Stimulated activated CD4-positive, alpha-beta T cell treated with anti-CD3 and anti-CD28 coated beads, Interleukin-15, amount 100 ng/mL, for 1 hour (primary cell): ENCODE results near the gene RNF19B.

Source experiments
- DNase-seq, 2 donors: peaks; one replicate each; pipeline ENCODE4 v3.0.0-alpha.2; 2020; ENCODE audit warnings: low read depth in 1 of 2, low spot score in 1 of 2

RNF19B gene

DNA sequence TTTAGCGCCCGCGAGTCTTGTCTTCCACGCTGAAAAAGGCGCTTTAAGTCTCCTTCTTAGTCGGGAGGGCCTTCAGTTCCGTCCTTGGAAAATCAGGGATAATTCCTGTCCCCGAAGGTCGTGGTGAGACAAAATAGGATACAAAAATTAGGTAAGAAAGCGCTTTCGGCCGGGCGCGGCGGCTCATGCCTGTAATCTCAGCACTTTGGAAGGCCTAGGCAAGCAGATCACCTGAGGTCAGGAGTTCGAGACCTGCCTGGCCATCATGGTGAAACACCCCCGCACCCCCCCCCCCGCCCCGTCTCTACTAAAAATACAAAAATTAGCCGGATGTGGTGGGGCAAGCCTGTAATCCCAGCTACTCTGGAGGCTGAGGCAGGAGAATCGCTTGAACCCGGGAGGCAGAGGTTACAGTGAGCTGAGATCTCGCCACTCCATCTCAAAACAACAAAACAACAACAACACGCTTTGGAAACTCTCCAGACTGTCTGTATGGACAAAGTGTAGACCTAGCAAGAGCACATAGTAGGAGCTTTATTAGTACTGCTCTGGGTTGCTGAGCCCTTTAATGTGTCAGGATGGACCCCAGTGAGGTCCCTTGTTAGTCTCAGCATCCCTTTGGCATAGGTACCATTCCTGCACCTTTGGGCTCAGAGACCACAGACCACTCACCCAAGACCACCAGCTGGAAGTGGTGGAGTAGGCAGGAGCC lies 62.6 kb downstream of the RNF19B start:
- DNase-seq, result no peak

DNA sequence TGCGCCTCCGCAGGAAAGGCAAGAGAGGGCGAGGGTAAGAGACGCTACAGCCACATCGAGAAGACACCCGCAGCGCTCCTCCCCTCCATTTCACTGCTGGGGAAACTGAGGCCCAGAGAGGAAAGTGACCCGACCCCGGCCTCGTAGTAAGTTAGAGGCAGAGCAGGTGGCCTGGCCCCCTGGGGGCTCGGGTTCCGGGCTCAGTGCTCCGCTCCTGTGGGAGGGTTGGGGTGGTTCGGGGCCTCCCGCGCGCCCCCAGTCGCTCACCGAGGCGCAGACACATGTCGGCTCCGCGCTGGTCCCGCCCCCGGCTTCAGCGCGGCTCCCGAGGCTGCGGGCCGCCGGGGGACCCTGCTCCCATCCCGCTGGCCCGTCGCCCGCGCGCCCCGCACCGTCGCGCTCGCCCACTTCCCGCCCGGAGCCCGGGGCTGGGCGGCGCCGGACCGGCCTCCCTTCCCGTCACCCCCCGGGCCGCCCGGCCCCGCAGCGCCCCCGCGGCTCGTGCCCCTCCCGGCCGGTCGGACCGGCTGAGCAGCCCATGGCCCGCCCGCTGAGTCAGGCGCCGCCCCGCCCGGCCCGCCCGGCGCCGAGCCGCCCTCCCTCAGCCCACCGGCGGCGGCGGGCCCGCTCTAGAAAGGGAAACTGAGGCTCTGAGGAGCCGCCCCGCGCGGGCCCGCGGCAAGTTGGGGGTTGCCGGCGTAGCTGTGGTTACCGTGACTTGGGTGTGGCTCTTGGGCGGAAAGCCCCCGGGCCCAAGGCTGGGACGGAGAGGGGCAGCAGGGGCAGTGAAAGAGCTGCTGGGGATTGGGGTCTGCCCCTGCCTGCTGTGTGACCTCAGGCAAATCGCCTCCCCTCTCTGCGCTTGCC lies 63.4 kb downstream of the RNF19B start, which contains the start of gene TMEM54:
Gene TMEM54 (minus strand): TSS at position 434 of the 867 bp plus-strand sequence. CDS start 151 bp downstream, at position 283.
- DNase-seq, result no peak

DNA sequence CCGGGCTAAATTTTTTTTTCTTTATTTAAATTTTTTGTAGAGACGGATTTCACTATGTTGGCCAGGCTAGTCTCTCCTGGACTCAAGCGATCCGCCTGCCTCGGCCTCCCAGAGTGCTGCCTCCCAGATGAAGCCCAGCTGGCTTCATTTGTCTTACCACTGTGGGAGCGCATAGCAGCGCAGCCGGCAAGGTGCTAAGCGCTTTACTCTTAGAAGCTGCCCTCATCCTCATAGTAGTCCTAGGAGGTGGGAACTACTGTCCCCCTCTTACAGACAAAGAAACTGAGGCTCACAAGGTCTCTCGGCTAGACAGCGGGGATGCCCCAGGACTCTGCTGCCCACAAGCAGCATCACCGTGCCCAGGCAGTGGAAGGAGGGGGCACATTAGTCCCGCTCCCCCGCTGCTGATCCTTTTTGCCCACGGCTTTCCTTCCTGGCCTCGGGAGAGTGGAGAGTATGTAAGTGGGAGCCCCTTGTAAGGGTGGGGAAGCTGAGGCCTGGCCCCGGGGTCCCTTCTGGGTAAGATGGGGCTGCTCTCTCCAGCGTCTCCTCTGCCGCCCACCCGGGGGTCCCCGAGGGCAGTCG lies 64.1 kb downstream of the RNF19B start:
- no peak for DNase-seq

DNA sequence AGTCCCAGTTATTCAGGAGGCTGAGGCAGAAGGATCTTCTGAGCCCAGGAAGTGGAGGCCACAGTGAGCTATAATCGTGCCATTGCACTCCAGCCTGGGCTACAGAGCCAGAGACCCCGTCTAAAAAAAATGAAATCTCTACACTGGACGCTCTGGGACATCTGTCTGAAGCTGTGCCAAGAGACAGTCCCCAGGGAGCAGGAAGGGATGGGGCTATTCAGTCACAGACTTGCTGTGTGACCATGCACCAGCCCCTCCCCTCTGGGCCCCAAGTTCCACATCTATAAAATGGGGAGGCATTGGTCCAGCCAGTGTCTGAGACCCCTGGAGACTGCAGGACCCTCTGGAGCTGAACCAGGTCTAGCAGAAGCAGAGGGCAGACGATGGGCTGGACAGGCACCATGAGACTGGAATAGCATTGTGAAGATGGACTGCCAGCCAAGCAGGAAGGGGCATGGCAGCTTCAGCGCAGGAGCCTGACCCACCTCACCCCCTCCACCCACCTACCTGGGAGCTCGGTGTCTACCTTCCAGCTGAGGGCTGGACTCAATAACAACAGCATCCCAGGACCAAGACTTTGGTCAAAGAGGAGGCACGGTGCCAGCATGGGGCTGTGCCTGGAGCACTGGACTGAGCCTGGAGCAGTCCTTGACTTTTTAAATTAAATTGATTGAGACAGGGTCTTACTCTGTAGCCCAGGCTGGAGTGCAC lies 64.9 kb downstream of the RNF19B start:
- no peak for DNase-seq

DNA sequence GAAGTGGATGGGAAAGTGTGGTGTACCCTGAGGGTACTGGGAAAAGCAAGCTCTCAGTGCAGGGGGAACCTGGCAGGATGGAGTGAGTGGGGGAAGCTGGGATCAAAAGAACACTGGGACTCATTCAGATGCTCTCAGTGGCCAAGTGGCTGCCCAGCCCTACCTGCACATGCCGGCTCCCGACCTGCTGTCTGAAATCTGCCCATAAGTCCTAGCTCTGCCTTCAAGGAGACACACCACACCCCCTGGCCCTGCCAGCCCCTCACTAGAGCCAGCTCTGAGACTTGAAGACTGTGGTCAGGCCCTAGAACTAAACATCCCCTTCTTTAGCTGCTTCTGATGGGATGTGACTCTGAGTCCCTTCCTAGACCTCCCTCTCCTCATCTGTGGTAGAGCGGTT lies 65.7 kb downstream of the RNF19B start:
- DNase-seq, result no peak

GRCh38 chr1:32898056-32898455 lies 66.6 kb downstream of the RNF19B start:
- DNase-seq, result no peak

DNA sequence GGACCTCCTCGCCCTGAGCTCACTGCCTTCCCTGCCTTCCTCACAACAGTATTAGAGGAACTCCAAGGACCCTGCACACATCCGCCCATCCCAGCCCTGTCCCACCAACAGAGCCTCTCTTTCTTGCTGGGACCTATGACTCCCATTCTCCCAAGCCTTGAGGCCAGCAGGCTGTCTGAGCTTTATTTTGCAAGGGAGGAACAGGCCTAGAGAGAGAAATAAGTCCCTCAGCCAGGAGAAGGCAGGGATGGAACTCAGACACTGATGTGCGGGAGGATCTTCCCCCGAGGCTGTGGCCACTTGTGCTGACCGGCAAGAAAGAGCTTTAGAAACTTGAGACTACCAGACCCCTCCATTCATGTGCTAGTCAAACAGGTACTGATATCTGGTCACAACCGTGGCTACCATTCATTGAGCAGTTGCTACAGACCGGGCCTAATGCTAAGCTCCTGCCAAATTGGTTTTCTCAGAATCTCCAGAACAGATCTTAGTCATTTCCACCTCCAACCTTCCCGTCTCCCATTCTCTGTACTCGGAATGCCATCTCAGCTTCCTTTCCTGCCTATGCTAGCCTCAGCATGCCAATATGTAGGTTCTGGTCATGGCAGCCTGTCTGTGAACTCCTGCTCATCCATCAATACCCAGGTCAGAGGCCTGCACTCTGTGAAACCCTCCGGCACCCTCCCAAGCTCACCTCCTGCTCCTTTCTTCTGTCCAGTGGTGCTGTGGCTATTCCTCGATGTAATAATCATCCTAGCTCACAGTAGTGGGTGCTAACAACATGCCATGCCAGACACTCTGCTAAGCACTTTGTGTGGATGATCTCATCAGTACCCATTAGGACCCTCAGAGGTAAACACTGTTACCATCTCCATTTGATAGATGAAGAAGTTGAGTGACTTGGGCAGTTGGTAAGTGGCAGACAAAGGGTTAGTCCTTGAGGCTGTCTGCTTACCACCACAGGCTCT lies 67.2 kb downstream of the RNF19B start:
- DNase-seq, result no peak

DNA sequence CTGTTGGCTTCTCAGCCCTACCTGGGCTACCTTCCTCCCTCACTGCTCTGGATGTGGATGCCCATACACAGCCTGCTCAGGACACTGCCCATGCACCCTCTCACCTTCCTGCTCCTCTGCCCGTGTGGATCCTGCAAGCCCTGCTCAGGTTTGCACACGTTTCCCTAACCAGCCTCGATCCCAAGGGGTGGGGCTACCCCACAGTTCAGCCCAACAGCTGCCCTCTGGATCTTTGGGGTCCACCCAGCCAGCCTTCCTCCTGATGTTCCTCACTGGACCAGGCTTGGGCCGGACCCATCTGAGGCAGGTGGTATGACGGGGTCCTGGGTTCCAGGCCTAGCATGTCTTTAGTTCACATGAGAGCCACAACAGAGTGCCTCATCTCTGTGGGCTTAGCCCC lies 68.2 kb downstream of the RNF19B start:
- DNase-seq, result no peak

DNA sequence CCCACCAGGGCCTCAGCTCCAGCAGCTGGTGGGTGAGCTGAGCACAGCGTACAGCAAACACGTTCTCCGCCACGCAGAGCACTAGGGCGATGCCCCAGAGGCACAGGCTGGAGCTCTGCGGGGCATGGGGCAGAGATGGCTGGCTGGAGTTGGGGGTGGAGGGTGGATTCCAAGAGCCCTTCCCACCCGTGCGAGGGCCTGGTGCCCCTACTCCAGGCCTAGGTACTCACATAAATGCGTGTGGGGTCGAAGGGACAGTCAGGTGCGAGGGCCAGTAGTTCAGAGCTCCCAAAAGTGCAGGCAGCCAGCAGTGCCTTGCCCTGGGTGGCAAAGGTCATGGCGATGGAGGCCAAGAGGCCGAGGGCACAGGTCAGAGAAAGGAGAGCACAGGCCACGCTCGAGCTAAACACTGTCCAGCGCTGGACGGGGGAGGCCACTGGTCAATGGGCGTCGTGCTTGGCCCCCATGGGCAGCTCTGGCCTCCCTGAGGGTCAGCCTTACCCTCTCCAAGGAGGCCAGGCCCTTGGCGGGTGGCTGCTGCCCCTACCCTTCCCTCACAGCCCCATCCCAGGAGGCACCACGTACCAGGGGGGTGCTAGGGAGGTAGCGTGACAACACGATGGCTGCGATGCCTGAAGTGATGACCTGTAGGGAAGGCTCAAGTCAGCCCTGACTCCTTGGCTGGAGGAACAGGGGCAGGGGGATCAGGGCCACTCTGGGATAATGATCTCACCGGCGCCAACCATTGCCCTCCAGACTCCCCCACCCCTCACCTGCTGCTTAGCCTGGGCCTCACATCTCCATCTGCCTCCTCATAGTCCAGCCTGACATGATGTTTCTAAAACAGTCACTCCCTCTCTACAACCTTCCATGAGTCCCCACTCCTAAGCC lies 69.0 kb downstream of the RNF19B start:
- DNase-seq, result no peak

GRCh38 chr1:32894681-32895080 lies 69.9 kb downstream of the RNF19B start:
- DNase-seq, result no peak

- no peak for DNase-seq
Measured at GRCh38 chr1:32894019-32894600, 70.5 kb downstream of the RNF19B start.

DNA sequence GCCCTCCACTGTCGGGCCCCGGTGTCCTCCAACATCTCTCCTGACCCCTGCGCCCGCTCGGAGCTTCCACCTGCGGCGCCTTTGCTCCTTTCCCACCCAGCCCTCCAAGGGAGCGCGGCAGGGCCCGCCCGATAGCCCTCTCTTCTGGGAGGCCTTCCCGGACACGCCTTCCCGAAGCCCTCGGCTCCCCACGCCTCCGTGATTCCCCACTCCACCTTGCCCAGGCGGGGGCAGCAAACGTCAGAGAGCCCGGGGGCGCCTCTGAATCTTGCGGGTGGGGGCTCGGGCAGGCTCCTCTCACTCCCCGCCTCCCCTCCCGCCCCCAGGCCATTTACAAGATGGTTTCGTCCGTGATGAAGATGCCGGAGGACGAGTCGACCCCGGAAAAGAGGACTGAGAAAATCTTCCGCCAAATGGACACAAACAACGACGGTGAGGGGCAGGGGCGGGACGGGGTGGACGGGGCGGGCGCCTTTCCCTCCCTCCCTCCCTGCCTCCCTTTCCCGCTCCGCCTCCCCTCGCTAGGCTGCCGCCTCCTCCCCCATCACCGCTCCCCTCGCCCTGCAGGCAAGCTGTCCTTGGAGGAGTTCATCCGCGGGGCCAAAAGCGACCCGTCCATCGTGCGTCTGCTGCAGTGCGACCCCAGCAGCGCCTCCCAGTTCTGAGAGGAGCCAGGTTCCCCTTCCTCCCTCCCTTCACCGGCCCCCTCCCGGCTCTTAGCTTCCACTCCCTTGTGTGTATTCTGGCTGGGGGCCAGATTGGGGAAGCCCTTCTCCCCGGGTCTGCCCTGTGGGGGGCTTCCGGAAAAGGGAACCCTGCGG lies 71.2 kb downstream of the RNF19B start:
- DNase-seq, result no peak

- DNase-seq, result peak in 1 of 2 donors; percentile 33
Measured at GRCh38 chr1:32892368-32893197, 72.0 kb downstream of the RNF19B start.

DNA sequence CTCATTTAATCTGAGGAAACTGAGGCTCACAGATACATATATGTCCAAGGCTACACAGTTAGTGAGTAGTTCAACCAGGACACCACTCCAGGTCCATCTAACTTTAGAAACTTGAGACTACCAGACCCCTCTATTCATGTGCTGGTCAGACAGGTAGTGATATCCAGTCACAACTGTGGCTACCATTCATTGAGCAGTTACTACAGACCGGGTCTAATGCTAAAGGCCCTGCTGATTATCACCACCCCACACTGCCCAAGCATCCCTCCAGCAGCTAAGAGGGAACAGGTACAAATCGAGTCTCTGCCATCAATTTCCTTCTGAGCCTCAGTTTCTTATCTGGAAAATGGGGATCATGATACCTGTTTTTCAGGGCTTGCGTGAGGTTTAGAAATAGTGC lies 73.0 kb downstream of the RNF19B start:
- no peak for DNase-seq

GRCh38 chr1:32891241-32891570 lies 73.4 kb downstream of the RNF19B start:
- DNase-seq, result no peak

DNA sequence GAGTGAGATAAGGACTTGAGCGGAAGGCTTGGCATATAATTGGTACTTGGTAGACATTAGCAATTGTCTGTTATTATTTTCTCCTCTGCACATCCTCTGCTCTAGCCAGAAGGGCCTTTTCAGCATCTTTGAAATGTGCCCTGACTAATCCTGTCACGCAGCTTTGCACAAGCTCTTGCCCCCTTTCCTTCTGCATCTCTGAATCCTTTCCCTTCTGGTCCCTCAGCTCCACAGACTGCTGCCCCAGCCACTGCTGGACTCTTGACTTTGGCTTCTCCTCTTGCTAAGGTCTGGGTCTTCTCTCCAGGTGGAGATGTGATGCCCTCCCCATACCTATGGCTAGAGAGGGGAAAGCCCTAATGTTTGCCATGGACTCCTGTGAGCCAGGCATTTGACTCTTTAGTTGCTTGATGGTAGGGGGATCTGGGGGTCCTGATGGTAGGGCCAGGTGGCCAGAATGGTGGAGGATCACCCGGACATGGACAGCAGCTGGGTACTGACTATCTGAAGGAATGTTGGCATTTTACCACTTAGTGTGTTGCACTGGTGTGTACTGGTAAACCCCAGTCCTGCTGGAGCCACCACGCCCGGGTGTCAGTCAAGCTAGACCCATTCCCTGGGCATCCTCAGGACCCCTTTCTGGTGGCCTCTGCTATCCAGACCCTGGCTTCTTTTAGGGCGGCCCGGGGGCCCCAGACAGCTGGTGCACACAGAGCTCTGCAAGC lies 73.9 kb downstream of the RNF19B start:
- DNase-seq, result no peak
